WERI-Rb-1 (cell line): ENCODE measurements around the gene KNDC1.

ENCODE experiments used
- DNase-seq: peaks from one replicate; pipeline ENCODE4 v3.0.0-alpha.2; 2020
- H3K27ac ChIP-seq: fragments of 250-450 bp; sonication (Bioruptor Pico); 2 replicates; pipeline ENCODE4 v1.5.1; 2020; ENCODE audit warnings: mild to moderate bottlenecking, moderate library complexity
- H3K27me3 ChIP-seq: fragments of 250-450 bp; sonication (Bioruptor Pico); 2 replicates; pipeline ENCODE4 v1.5.1; 2021; ENCODE audit warnings: mild to moderate bottlenecking, low read depth, moderate library complexity; ENCODE audit not compliant: insufficient read depth, severe bottlenecking
- H3K36me3 ChIP-seq: fragments of 250-450 bp; sonication (Bioruptor Pico); 2 replicates; pipeline ENCODE4 v1.5.1; 2020; ENCODE audit warnings: mild to moderate bottlenecking, moderate library complexity
- H3K4me3 ChIP-seq: 2 replicates; pipeline ENCODE4 v1.5.1; 2011; ENCODE audit warnings: low read depth, mild to moderate bottlenecking, control low read depth, low read length
- H3K9me3 ChIP-seq: fragments of 250-450 bp; sonication (Bioruptor Pico); 2 replicates; pipeline ENCODE4 v1.5.1; 2021; ENCODE audit warnings: mild to moderate bottlenecking, moderate library complexity; ENCODE audit not compliant: severe bottlenecking
- CTCF ChIP-seq: IDR thresholded peaks from 2 replicates; pipeline ENCODE4 v1.5.1; 2011; ENCODE audit warnings: low read depth, mild to moderate bottlenecking, control low read depth, inconsistent platforms, low read length

The KNDC1 gene

GRCh38 chr10:133178357-133179127 is 18.5 kb downstream of the KNDC1 start:
- no peak overlapping the region for H3K27ac ChIP-seq
- H3K4me3 ChIP-seq, result no peak overlapping the region
- H3K27me3 ChIP-seq, result no peaks in the 10 kb centered on the region
- DNase-seq, result no peak
- no peaks in the 10 kb centered on the region for H3K36me3 ChIP-seq
- no peak for TF ChIP-seq CTCF
- peaks cover 2% of the 10 kb centered on the region for H3K9me3 ChIP-seq

- H3K9me3 ChIP-seq, result peaks cover 2% of the 10 kb centered on the region
- no peak overlapping the region for H3K27ac ChIP-seq
- no peaks in the 10 kb centered on the region for H3K36me3 ChIP-seq
- no peak for DNase-seq
- TF ChIP-seq CTCF, result no peak
- H3K4me3 ChIP-seq, result no peak overlapping the region
- H3K27me3 ChIP-seq, result no peaks in the 10 kb centered on the region
Observed at GRCh38 chr10:133179128-133179520, 19.1 kb downstream of the KNDC1 start.

- Histone ChIP-seq H3K4me3 (no peak overlapping the region), H3K27ac (no peak overlapping the region), H3K27me3 (no peaks in the 10 kb centered on the region), H3K36me3 (no peaks in the 10 kb centered on the region), H3K9me3 (peaks cover 2% of the 10 kb centered on the region)
- DNase-seq, result no peak
- TF ChIP-seq CTCF, result no peak
Observed at GRCh38 chr10:133179651-133180050, 19.6 kb downstream of the KNDC1 start.

- no peaks in the 10 kb centered on the region for H3K27me3 ChIP-seq
- peaks cover 2% of the 10 kb centered on the region for H3K9me3 ChIP-seq
- H3K36me3 ChIP-seq, result no peaks in the 10 kb centered on the region
- TF ChIP-seq CTCF, result no peak
- H3K4me3 ChIP-seq, result no peak overlapping the region
- H3K27ac ChIP-seq, result no peak overlapping the region
- no peak for DNase-seq
Observed at GRCh38 chr10:133180192-133180964, 20.4 kb downstream of the KNDC1 start.

GRCh38 chr10:133180965-133181639 is 21.1 kb downstream of the KNDC1 start:
- Histone ChIP-seq H3K9me3 (peaks cover 2% of the 10 kb centered on the region), H3K4me3 (no peak overlapping the region), H3K27me3 (no peaks in the 10 kb centered on the region), H3K27ac (no peak overlapping the region), H3K36me3 (no peaks in the 10 kb centered on the region)
- DNase-seq, result no peak
- TF ChIP-seq CTCF, result no peak
